SK-N-SH treated with all-trans-retinoic acid at 6 μM for 48 hours (cell line): Measurements from ENCODE around the gene RDH14.

Experiments used
- CSRNP3 ChIP-seq: fragments of 250-450 bp; sonication (Bioruptor Pico); IDR thresholded peaks from 2 replicates; pipeline ENCODE4 v1.5.1; 2021; ENCODE audit warnings: mild to moderate bottlenecking, moderate library complexity
- OSR1 ChIP-seq: fragments of 250-450 bp; sonication (Bioruptor Pico); IDR thresholded peaks from 2 replicates; pipeline ENCODE4 v1.8.0; 2022; ENCODE audit warnings: moderate library complexity, mild to moderate bottlenecking, inconsistent platforms
- PATZ1 ChIP-seq: fragments of 250-450 bp; sonication (Bioruptor Pico); IDR thresholded peaks from 2 replicates; pipeline ENCODE4 v1.8.0; 2020; ENCODE audit warnings: mild to moderate bottlenecking, moderate library complexity, borderline replicate concordance
- SNAI2 ChIP-seq: fragments of 250-450 bp; sonication (Bioruptor Pico); IDR thresholded peaks from 2 replicates; pipeline ENCODE4 v1.5.0; 2020; ENCODE audit warnings: mild to moderate bottlenecking, moderate library complexity
- ZFP30 ChIP-seq: fragments of 450-650 bp; formaldehyde crosslinking; IDR thresholded peaks from 2 replicates; pipeline ENCODE4 v1.5.0; 2022; ENCODE audit warnings: mild to moderate bottlenecking, moderate library complexity

- TF ChIP-seq OSR1 (CRISPR knock-in tag) (no peak), SNAI2 (CRISPR knock-in tag) (no peak), ZFP30 (CRISPR knock-in tag) (no peak), PATZ1 (no peak), CSRNP3 (CRISPR knock-in tag) (no peak)
Measured at GRCh38 chr2:18545384-18545783, 15.1 kb downstream of the RDH14 start.
